A549 (cell line): ENCODE data around the gene PRKAR1B. TPM values are rescaled to one million over a fixed set of nuclear protein-coding genes. Genes with fewer than 3 reads are reported as not detected.

Source experiments
- BHLHE40 ChIP-seq: IDR thresholded peaks from 2 replicates; pipeline ENCODE4 v1.6.1; 2012; ENCODE audit warnings: low read depth, low read length, inconsistent platforms
- CEBPB ChIP-seq, 2 experiments: fragments of >200 bp in 1 of 2; sonication (Bioruptor Twin) in 1 of 2; formaldehyde crosslinking in 1 of 2; IDR thresholded peaks; 2 replicates each; pipeline ENCODE4 v1.6.1; 2012 to 2016
- CHD2 ChIP-seq: fragments of 150-350 bp; IDR thresholded peaks from 2 replicates; pipeline ENCODE4 v1.6.1; 2014; ENCODE audit warnings: low read length; ENCODE audit not compliant: partially characterized antibody
- CHD4 ChIP-seq: fragments of 200-600 bp; sonication (generic); IDR thresholded peaks from 2 replicates; pipeline ENCODE4 v1.6.1; 2016; ENCODE audit warnings: antibody characterized with exemption, mild to moderate bottlenecking, borderline replicate concordance
- EP300 ChIP-seq, 2 experiments: fragments of >200 bp; sonication (Bioruptor Twin); formaldehyde crosslinking; IDR thresholded peaks; 2 replicates in 1 of 2; 3 replicates in 1 of 2; pipeline ENCODE4 v1.6.1; 2016 to 2017
- ESRRA ChIP-seq: fragments of 150-350 bp; IDR thresholded peaks from 2 replicates; pipeline ENCODE4 v1.6.1; 2014; ENCODE audit warnings: mild to moderate bottlenecking, low read length, borderline replicate concordance
- FOSB ChIP-seq: fragments of 250-450 bp; sonication (Bioruptor Pico); IDR thresholded peaks from 2 replicates; pipeline ENCODE4 v1.5.0; 2020; ENCODE audit warnings: mild to moderate bottlenecking, moderate library complexity
- FOXS1 ChIP-seq: fragments of 250-450 bp; sonication (Bioruptor Pico); IDR thresholded peaks from 2 replicates; pipeline ENCODE4 v1.5.0; 2020; ENCODE audit warnings: mild to moderate bottlenecking, moderate library complexity
- GATA3 ChIP-seq: IDR thresholded peaks from 2 replicates; pipeline ENCODE4 v1.6.1; 2012; ENCODE audit warnings: borderline replicate concordance
- HDAC2 ChIP-seq: fragments of 200-600 bp; sonication (generic); IDR thresholded peaks from 2 replicates; pipeline ENCODE4 v1.6.1; 2016
- HOXA7 ChIP-seq: fragments of 250-450 bp; sonication (Bioruptor Pico); IDR thresholded peaks from 2 replicates; pipeline ENCODE4 v1.5.0; 2020; ENCODE audit warnings: mild to moderate bottlenecking, moderate library complexity
- HOXB13 ChIP-seq: fragments of 250-450 bp; sonication (Bioruptor Pico); IDR thresholded peaks from 2 replicates; pipeline ENCODE4 v1.5.0; 2020; ENCODE audit warnings: low read depth, mild to moderate bottlenecking, moderate library complexity
- JUN ChIP-seq, 2 experiments: fragments of >200 bp; sonication (Bioruptor Twin); formaldehyde crosslinking; IDR thresholded peaks; 2 replicates in 1 of 2; 3 replicates in 1 of 2; pipeline ENCODE4 v1.6.1; 2016 to 2017
- KDM1A ChIP-seq: fragments of 200-600 bp; sonication (generic); IDR thresholded peaks from 2 replicates; pipeline ENCODE4 v1.6.1; 2016; ENCODE audit warnings: low read depth, mild to moderate bottlenecking
- KDM5A ChIP-seq: fragments of 200-600 bp; sonication (generic); IDR thresholded peaks from 2 replicates; pipeline ENCODE4 v1.6.1; 2016; ENCODE audit warnings: antibody characterized with exemption, mild to moderate bottlenecking
- MAFK ChIP-seq: fragments of 450-650 bp; IDR thresholded peaks from 2 replicates; pipeline ENCODE4 v1.6.1; 2014; ENCODE audit not compliant: partially characterized antibody
- MYC ChIP-seq: IDR thresholded peaks from 2 replicates; pipeline ENCODE4 v1.6.1; 2012; ENCODE audit warnings: mild to moderate bottlenecking, inconsistent platforms, low read length, improper control_type of control experiment, borderline replicate concordance
- NFE2L2 ChIP-seq: fragments of 150-350 bp; conservative IDR thresholded peaks from 2 replicates; pipeline ENCODE4 v1.6.1; 2014; ENCODE audit warnings: low read length
- NR3C1 ChIP-seq: fragments of >200 bp; sonication (Bioruptor Twin); formaldehyde crosslinking; IDR thresholded peaks from 3 replicates; pipeline ENCODE4 v1.6.1; 2017
- RARB ChIP-seq: fragments of 250-450 bp; sonication (Bioruptor Pico); IDR thresholded peaks from 2 replicates; pipeline ENCODE4 v1.8.0; 2021; ENCODE audit warnings: mild to moderate bottlenecking, moderate library complexity
- RNF2 ChIP-seq: fragments of 200-600 bp; sonication (generic); IDR thresholded peaks from 2 replicates; pipeline ENCODE4 v1.6.1; 2016; ENCODE audit warnings: low read depth, mild to moderate bottlenecking, antibody characterized with exemption, moderate library complexity, borderline replicate concordance
- SMC3 ChIP-seq: fragments of >200 bp; sonication (Bioruptor Twin); formaldehyde crosslinking; IDR thresholded peaks from 3 replicates; pipeline ENCODE4 v1.6.1; 2018; ENCODE audit warnings: inconsistent platforms
- SREBF2 ChIP-seq: fragments of 450-650 bp; IDR thresholded peaks from 2 replicates; pipeline ENCODE4 v1.6.1; 2014; ENCODE audit warnings: mild to moderate bottlenecking, moderate library complexity
- TFCP2L1 ChIP-seq: fragments of 250-450 bp; sonication (Bioruptor Pico); IDR thresholded peaks from 2 replicates; pipeline ENCODE4 v1.5.0; 2021; ENCODE audit warnings: mild to moderate bottlenecking
- TP53 ChIP-seq: fragments of 250-450 bp; sonication (Bioruptor Pico); IDR thresholded peaks from 2 replicates; pipeline ENCODE4 v1.5.0; 2021; ENCODE audit warnings: mild to moderate bottlenecking, moderate library complexity
- ZC3H11A ChIP-seq: fragments of 450-650 bp; IDR thresholded peaks from 2 replicates; pipeline ENCODE4 v1.6.1; 2014; ENCODE audit warnings: antibody characterized with exemption, mild to moderate bottlenecking
- ZSCAN20 ChIP-seq: fragments of 250-450 bp; sonication (Bioruptor Pico); IDR thresholded peaks from 2 replicates; pipeline ENCODE4 v1.8.0; 2022; ENCODE audit warnings: mild to moderate bottlenecking, moderate library complexity
- polyA plus RNA-seq, 4 experiments: library from polyadenylated mRNA; depleted of rRNA in 3 of 4; stranded (reverse); fragments of >200 nt; fragmentation: RNase III in 1 of 4; extraction: RNeasy Plus Mini Kit Qiagen cat#74134 plus additional on column Dnase treatment in 1 of 4; gene quantifications; 2 replicates in 3 of 4; 3 replicates in 1 of 4; pipeline ENCODE4 v1.2.3, GENCODE V29; 2011 to 2017
- TF ChIP-seq, protein P1 (sequence below): fragments of 250-450 bp; sonication (Bioruptor Pico); IDR thresholded peaks from 2 replicates; pipeline ENCODE4 v1.5.0; 2020; ENCODE audit warnings: low read depth, mild to moderate bottlenecking, moderate library complexity
- TF ChIP-seq, protein P2 (sequence below): fragments of 150-350 bp; IDR thresholded peaks from 2 replicates; pipeline ENCODE4 v1.6.1; 2014; ENCODE audit warnings: low read depth, mild to moderate bottlenecking, low read length
- TF ChIP-seq, protein P3 (sequence below): IDR thresholded peaks from 2 replicates; pipeline ENCODE4 v1.6.1; 2012; ENCODE audit warnings: low read depth, borderline replicate concordance
- TF ChIP-seq, protein P4 (sequence below): IDR thresholded peaks from 2 replicates; pipeline ENCODE4 v1.6.1; 2012
- TF ChIP-seq, protein P5 (sequence below): fragments of 250-450 bp; sonication (Bioruptor Pico); IDR thresholded peaks from 2 replicates; pipeline ENCODE4 v1.5.0; 2021; ENCODE audit warnings: mild to moderate bottlenecking, moderate library complexity, borderline replicate concordance
- TF ChIP-seq, protein P6 (sequence below): fragments of 200-600 bp; sonication (generic); IDR thresholded peaks from 2 replicates; pipeline ENCODE4 v1.6.1; 2016; ENCODE audit warnings: antibody characterized with exemption, mild to moderate bottlenecking, moderate library complexity
- TF ChIP-seq, protein P7 (sequence below): IDR thresholded peaks from 2 replicates; pipeline ENCODE4 v1.6.1; 2012

Gene PRKAR1B
- polyA plus RNA-seq, 2 of the 4 experiments (the other 2 are of a cell fraction): 10.1 to 33.7 TPM

DNA sequence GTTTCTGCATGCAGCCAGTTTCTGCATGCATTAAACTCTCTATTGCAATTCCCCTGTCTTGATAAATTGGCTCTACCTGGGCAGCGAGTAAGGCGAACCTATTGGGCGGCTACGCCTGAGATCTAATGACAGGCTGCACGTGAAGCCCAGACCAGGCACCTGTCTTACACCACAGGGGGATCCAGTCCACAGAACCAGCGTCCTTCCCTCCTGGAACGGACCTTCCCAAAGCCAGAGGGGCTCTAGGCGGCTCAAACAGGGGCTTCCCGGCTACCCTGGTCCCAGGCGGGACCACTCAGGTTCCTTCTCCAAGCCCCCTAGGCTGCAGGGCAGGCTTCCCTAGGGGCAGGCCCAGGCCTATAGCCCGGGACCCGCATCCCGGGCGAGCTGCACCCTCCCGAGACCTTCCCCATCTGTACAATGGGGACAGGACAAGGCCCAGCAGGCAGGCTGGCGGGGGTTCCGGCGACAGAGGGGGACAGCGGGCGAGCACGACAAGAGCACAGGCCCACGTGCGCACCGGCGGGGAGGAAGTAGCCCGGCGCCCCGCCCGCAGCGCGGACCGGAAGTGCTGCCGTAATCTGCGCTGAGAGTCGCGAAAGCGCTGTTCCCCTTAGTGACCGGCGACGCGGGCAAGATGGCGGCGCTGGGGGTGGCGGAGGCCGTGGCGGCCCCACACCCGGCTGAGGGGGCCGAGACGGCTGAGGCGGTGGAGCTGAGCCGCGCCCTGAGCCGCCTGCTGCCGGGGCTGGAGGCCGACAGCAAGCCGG is 812 bp downstream of the PRKAR1B start, which contains the start of gene DNAAF5 (continued):
- peak; percentile 90 for TF ChIP-seq HOXB13 (CRISPR knock-in tag)
- TF ChIP-seq RARB (CRISPR knock-in tag): no peak
- TF ChIP-seq, protein P1, sequence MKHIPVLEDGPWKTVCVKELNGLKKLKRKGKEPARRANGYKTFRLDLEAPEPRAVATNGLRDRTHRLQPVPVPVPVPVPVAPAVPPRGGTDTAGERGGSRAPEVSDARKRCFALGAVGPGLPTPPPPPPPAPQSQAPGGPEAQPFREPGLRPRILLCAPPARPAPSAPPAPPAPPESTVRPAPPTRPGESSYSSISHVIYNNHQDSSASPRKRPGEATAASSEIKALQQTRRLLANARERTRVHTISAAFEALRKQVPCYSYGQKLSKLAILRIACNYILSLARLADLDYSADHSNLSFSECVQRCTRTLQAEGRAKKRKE (CRISPR knock-in tag): peak; percentile 75
- no peak for TF ChIP-seq CHD2
- TF ChIP-seq, protein P2, sequence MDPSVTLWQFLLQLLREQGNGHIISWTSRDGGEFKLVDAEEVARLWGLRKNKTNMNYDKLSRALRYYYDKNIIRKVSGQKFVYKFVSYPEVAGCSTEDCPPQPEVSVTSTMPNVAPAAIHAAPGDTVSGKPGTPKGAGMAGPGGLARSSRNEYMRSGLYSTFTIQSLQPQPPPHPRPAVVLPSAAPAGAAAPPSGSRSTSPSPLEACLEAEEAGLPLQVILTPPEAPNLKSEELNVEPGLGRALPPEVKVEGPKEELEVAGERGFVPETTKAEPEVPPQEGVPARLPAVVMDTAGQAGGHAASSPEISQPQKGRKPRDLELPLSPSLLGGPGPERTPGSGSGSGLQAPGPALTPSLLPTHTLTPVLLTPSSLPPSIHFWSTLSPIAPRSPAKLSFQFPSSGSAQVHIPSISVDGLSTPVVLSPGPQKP: peak; percentile 65; the same call in 1 of the 2 replicates
- TF ChIP-seq, protein P3, sequence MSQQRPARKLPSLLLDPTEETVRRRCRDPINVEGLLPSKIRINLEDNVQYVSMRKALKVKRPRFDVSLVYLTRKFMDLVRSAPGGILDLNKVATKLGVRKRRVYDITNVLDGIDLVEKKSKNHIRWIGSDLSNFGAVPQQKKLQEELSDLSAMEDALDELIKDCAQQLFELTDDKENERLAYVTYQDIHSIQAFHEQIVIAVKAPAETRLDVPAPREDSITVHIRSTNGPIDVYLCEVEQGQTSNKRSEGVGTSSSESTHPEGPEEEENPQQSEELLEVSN: peak; percentile 99
- TF ChIP-seq BHLHE40: no peak
- TF ChIP-seq GATA3: peak; percentile 21
- peak; percentile 44; the same call in 1 of the 2 replicates for TF ChIP-seq KDM5A
- TF ChIP-seq ZSCAN20 (CRISPR knock-in tag): no peak
- TF ChIP-seq, protein P4, sequence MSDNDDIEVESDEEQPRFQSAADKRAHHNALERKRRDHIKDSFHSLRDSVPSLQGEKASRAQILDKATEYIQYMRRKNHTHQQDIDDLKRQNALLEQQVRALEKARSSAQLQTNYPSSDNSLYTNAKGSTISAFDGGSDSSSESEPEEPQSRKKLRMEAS: peak; percentile 100
- TF ChIP-seq, protein P5, sequence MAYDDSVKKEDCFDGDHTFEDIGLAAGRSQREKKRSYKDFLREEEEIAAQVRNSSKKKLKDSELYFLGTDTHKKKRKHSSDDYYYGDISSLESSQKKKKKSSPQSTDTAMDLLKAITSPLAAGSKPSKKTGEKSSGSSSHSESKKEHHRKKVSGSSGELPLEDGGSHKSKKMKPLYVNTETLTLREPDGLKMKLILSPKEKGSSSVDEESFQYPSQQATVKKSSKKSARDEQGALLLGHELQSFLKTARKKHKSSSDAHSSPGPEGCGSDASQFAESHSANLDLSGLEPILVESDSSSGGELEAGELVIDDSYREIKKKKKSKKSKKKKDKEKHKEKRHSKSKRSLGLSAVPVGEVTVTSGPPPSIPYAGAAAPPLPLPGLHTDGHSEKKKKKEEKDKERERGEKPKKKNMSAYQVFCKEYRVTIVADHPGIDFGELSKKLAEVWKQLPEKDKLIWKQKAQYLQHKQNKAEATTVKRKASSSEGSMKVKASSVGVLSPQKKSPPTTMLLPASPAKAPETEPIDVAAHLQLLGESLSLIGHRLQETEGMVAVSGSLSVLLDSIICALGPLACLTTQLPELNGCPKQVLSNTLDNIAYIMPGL: peak; percentile 39; the same call in 1 of the 2 replicates
- TF ChIP-seq, protein P6, sequence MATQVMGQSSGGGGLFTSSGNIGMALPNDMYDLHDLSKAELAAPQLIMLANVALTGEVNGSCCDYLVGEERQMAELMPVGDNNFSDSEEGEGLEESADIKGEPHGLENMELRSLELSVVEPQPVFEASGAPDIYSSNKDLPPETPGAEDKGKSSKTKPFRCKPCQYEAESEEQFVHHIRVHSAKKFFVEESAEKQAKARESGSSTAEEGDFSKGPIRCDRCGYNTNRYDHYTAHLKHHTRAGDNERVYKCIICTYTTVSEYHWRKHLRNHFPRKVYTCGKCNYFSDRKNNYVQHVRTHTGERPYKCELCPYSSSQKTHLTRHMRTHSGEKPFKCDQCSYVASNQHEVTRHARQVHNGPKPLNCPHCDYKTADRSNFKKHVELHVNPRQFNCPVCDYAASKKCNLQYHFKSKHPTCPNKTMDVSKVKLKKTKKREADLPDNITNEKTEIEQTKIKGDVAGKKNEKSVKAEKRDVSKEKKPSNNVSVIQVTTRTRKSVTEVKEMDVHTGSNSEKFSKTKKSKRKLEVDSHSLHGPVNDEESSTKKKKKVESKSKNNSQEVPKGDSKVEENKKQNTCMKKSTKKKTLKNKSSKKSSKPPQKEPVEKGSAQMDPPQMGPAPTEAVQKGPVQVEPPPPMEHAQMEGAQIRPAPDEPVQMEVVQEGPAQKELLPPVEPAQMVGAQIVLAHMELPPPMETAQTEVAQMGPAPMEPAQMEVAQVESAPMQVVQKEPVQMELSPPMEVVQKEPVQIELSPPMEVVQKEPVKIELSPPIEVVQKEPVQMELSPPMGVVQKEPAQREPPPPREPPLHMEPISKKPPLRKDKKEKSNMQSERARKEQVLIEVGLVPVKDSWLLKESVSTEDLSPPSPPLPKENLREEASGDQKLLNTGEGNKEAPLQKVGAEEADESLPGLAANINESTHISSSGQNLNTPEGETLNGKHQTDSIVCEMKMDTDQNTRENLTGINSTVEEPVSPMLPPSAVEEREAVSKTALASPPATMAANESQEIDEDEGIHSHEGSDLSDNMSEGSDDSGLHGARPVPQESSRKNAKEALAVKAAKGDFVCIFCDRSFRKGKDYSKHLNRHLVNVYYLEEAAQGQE: no peak
- TF ChIP-seq JUN (IDR thresholded peaks at IDR 0.05): peak; percentile 53 to 83
- TF ChIP-seq NFE2L2: no peak
- peak; percentile 54; the same call in 1 of the 2 replicates for TF ChIP-seq HOXA7 (CRISPR knock-in tag)
- no peak for TF ChIP-seq KDM1A
- TF ChIP-seq, protein P7, sequence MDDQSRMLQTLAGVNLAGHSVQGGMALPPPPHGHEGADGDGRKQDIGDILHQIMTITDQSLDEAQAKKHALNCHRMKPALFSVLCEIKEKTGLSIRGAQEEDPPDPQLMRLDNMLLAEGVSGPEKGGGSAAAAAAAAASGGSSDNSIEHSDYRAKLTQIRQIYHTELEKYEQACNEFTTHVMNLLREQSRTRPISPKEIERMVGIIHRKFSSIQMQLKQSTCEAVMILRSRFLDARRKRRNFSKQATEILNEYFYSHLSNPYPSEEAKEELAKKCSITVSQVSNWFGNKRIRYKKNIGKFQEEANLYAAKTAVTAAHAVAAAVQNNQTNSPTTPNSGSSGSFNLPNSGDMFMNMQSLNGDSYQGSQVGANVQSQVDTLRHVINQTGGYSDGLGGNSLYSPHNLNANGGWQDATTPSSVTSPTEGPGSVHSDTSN: 0 out of 2 replicates have a peak, but pooled peaks have one; percentile 19
- no peak for TF ChIP-seq SMC3
- no peak for TF ChIP-seq MAFK
- no peak for TF ChIP-seq ESRRA
- peak; percentile 91; the same call in 1 of the 2 replicates for TF ChIP-seq RNF2
- TF ChIP-seq TFCP2L1 (CRISPR knock-in tag): no peak
- TF ChIP-seq NR3C1: no peak
- TF ChIP-seq TP53 (CRISPR knock-in tag): peak; percentile 80
- no peak for TF ChIP-seq SREBF2
- no peak for TF ChIP-seq EP300 (IDR thresholded peaks at IDR 0.05)
- no peak for TF ChIP-seq CEBPB (IDR thresholded peaks at IDR 0.05)
- peak; percentile 34; the same call in 1 of the 2 replicates for TF ChIP-seq CHD4
- no peak for TF ChIP-seq ZC3H11A
- TF ChIP-seq FOXS1 (CRISPR knock-in tag): peak; percentile 67
- 0 out of 2 replicates have a peak, but pooled peaks have one; percentile 45 for TF ChIP-seq HDAC2
- TF ChIP-seq MYC: peak; percentile 97
- TF ChIP-seq FOSB (CRISPR knock-in tag): 0 out of 2 replicates have a peak, but pooled peaks have one; percentile 35
